WTC11 (cell line): ENCODE data around the gene FGFRL1. TPM values are rescaled to one million over a fixed set of nuclear protein-coding genes. Genes with fewer than 3 reads are reported as not detected.

Experiments used
- ATAC-seq: fragments of 200-7000 bp; cut with Tn5 transposase; 2 replicates; pipeline ENCODE4 v1.10.0; 2021; ENCODE audit warnings: mild to moderate bottlenecking, moderate library complexity
- CTCF ChIA-PET: fragments of 300-600 bp; sonication (Branson Sonifier 250); formaldehyde crosslinking; loops from one replicate; lab custom pipeline; 2021; ENCODE audit warnings: antibody characterized with exemption; lab: Charles Lee
- POLR2A ChIA-PET: fragments of 350-600 bp; sonication (Branson Sonifier 250); formaldehyde crosslinking; loops from one replicate; lab custom pipeline; 2021; ENCODE audit warnings: antibody characterized with exemption; lab: Charles Lee
- DNase-seq: peaks from one replicate; pipeline ENCODE4 v3.0.0; 2021; ENCODE audit warnings: low spot score
- H3K27ac Mint-ChIP-seq: 2 replicates; pipeline ENCODE4 v1.8.0; 2021; ENCODE audit warnings: mixed read lengths
- H3K27me3 Mint-ChIP-seq: 2 replicates; pipeline ENCODE4 v1.8.0; 2021; ENCODE audit warnings: low read depth, mild to moderate bottlenecking, moderate library complexity, mixed read lengths
- H3K36me3 Mint-ChIP-seq: 2 replicates; pipeline ENCODE4 v1.8.0; 2021; ENCODE audit warnings: mixed read lengths
- H3K4me1 Mint-ChIP-seq: 2 replicates; pipeline ENCODE4 v1.8.0; 2022; ENCODE audit warnings: mixed read lengths
- H3K4me3 Mint-ChIP-seq: 2 replicates; pipeline ENCODE4 v1.8.0; 2021; ENCODE audit warnings: mild to moderate bottlenecking, moderate library complexity, mixed read lengths
- H3K9me3 Mint-ChIP-seq: 2 replicates; pipeline ENCODE4 v1.8.0; 2021; ENCODE audit warnings: mixed read lengths
- ETV6 ChIP-seq: sonication (generic); formaldehyde crosslinking; IDR thresholded peaks from 2 replicates; pipeline ENCODE4 v1.8.1; 2022; ENCODE audit warnings: mild to moderate bottlenecking, missing genetic modification reagents
- GTF2I ChIP-seq: fragments of 250-450 bp; sonication (Bioruptor Pico); conservative IDR thresholded peaks from 2 replicates; pipeline ENCODE4 v1.4.0; 2021; ENCODE audit warnings: mild to moderate bottlenecking
- IRF2 ChIP-seq: sonication (generic); formaldehyde crosslinking; IDR thresholded peaks from 2 replicates; pipeline ENCODE4 v1.8.0; 2022; ENCODE audit warnings: low read depth, missing genetic modification reagents, borderline replicate concordance
- NFE2L1 ChIP-seq: sonication (generic); formaldehyde crosslinking; IDR thresholded peaks from 2 replicates; pipeline ENCODE4 v1.8.1; 2023; ENCODE audit warnings: missing genetic modification reagents
- NR2C2 ChIP-seq: sonication (generic); formaldehyde crosslinking; IDR thresholded peaks from 2 replicates; pipeline ENCODE4 v1.8.0; 2022; ENCODE audit warnings: mild to moderate bottlenecking, missing genetic modification reagents
- ZBTB21 ChIP-seq: sonication (generic); formaldehyde crosslinking; IDR thresholded peaks from 2 replicates; pipeline ENCODE4 v1.8.1; 2023; ENCODE audit warnings: mild to moderate bottlenecking, missing genetic modification reagents, borderline replicate concordance
- ZNF138 ChIP-seq: sonication (generic); formaldehyde crosslinking; conservative IDR thresholded peaks from 2 replicates; pipeline ENCODE4 v1.8.1; 2022; ENCODE audit warnings: mild to moderate bottlenecking, moderate library complexity, missing genetic modification reagents
- ZNF263 ChIP-seq: sonication (generic); formaldehyde crosslinking; IDR thresholded peaks from 2 replicates; pipeline ENCODE4 v1.8.1; 2022; ENCODE audit warnings: low read depth, mild to moderate bottlenecking, moderate library complexity, missing genetic modification reagents
- ZNF423 ChIP-seq: fragments of 250-450 bp; sonication (Bioruptor Pico); IDR thresholded peaks from 2 replicates; pipeline ENCODE4 v2.1.2; 2022; ENCODE audit warnings: mild to moderate bottlenecking, moderate library complexity
- total RNA-seq: library from RNA; stranded (reverse); gene quantifications from 3 replicates; pipeline ENCODE4 v1.2.3, GENCODE V29; 2021
- TF ChIP-seq, protein P1 (sequence below): sonication (generic); formaldehyde crosslinking; IDR thresholded peaks from 2 replicates; pipeline ENCODE4 v1.8.1; 2023; ENCODE audit warnings: mild to moderate bottlenecking, moderate library complexity, missing genetic modification reagents
- TF ChIP-seq, protein P2 (sequence below): sonication (generic); formaldehyde crosslinking; IDR thresholded peaks from 2 replicates; pipeline ENCODE4 v1.8.1; 2023; ENCODE audit warnings: mild to moderate bottlenecking, missing genetic modification reagents, borderline replicate concordance
- TF ChIP-seq, protein P3 (sequence below): sonication (generic); formaldehyde crosslinking; IDR thresholded peaks from 2 replicates; pipeline ENCODE4 v1.8.1; 2023; ENCODE audit warnings: mild to moderate bottlenecking, missing genetic modification reagents
- TF ChIP-seq, protein P4 (sequence below): sonication (generic); formaldehyde crosslinking; IDR thresholded peaks from 2 replicates; pipeline ENCODE4 v1.8.0; 2022; ENCODE audit warnings: mild to moderate bottlenecking, missing genetic modification reagents

The FGFRL1 gene
- total RNA-seq, 1 experiment from 2014 or later = 25.9 TPM

DNA sequence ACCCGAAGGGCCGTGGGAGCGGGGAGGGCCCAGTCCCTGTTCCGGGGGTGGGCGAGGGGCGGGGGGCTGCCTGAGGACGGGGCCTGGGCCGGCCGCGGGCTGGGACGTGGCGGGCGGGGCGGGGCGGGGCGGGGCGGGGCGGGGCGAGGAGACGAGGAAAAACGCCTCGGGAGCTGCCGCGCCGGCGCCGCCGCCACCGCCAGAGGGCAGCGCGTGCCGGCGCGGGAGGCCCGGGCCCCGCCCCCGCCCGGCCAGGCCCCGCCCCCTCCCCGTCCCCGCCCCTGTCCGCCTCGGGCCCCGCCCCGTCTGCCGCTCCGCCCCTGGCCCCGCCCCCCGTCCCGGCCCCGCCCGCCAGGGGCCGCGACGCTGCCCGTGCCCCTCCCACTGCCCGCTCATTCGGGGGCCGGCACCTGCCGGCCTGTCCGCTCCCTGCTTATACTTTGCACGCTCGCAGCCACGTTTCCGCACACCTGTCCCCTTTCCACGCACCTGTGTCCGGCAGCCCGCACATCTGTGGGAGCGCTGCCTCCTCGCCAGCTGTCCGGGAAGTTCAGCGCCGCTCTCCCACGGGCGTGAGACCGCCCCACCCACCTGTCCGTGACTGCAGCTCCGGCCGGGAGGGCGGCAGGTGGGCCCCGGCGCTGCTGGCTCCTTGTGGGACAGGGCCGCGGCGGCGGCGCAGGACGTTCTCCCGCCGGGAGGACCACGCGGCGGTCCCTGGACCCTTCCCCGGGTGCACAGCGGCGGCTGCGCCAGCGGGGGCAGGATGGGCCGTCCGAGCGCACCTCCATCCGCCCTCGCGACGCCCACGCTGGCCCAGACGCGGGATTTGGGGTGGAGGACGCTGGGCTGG is 1.7 kb upstream of the FGFRL1 start (continued):
- no peak for TF ChIP-seq ETV6 (CRISPR knock-in tag)
- no peak for TF ChIP-seq ZBTB21 (CRISPR knock-in tag)
- no peak for TF ChIP-seq NR2C2

DNA sequence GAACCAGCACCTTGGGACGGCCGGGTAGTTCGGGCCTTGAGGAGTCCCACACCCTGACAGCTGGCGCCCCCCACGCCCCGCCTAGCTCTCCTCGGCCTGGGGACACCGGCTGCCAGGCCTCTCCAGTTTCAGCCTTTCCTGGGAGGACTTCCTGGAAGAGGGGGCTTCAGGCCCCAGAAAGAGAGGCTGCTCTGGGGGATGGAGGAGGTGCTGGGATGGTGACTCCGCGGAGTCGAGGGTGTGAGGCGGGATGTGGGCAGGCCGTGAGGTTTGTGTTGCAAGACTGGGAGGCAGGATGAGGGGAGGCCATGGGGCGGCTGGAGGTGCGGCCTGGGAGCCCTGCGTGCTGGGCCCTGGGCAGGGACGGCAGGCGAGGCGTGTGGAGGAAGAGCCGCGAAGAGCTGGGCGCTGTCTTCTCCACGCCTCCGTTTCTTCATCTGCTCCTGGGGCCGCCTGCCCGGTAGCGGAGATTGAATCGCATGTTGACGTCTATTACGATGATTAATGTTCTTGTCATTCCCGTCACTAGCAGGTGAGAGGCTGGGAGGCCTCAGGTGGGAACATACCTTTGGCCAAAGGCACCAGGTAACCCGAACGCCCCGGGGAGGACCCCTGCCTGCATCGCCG is 918 bp upstream of the FGFRL1 start:
- DNase-seq = peak; percentile 40
- ATAC-seq = peak; percentile 2
- Mint-ChIP-seq H3K4me3 (peak overlapping the region; percentile 66), H3K27me3 (peaks cover 50% of the 10 kb centered on the region), H3K9me3 (peaks cover 7% of the 10 kb centered on the region; the same call in 1 of the 2 replicates), H3K36me3 (no peaks in the 10 kb centered on the region), H3K4me1 (peaks cover 10% of the 10 kb centered on the region), H3K27ac (no peak overlapping the region)
- POLR2A ChIA-PET = no interaction called here
- no peak for TF ChIP-seq ZNF423 (CRISPR knock-in tag)
- peak; percentile 24; the same call in 1 of the 2 replicates for TF ChIP-seq NFE2L1 (CRISPR knock-in tag)
- TF ChIP-seq, protein P1, sequence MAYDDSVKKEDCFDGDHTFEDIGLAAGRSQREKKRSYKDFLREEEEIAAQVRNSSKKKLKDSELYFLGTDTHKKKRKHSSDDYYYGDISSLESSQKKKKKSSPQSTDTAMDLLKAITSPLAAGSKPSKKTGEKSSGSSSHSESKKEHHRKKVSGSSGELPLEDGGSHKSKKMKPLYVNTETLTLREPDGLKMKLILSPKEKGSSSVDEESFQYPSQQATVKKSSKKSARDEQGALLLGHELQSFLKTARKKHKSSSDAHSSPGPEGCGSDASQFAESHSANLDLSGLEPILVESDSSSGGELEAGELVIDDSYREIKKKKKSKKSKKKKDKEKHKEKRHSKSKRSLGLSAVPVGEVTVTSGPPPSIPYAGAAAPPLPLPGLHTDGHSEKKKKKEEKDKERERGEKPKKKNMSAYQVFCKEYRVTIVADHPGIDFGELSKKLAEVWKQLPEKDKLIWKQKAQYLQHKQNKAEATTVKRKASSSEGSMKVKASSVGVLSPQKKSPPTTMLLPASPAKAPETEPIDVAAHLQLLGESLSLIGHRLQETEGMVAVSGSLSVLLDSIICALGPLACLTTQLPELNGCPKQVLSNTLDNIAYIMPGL (CRISPR knock-in tag) = 0 out of 2 replicates have a peak, but pooled peaks have one; percentile 19
- peak; percentile 40; the same call in 1 of the 2 replicates for TF ChIP-seq ZNF263 (CRISPR knock-in tag)
- TF ChIP-seq, protein P2, sequence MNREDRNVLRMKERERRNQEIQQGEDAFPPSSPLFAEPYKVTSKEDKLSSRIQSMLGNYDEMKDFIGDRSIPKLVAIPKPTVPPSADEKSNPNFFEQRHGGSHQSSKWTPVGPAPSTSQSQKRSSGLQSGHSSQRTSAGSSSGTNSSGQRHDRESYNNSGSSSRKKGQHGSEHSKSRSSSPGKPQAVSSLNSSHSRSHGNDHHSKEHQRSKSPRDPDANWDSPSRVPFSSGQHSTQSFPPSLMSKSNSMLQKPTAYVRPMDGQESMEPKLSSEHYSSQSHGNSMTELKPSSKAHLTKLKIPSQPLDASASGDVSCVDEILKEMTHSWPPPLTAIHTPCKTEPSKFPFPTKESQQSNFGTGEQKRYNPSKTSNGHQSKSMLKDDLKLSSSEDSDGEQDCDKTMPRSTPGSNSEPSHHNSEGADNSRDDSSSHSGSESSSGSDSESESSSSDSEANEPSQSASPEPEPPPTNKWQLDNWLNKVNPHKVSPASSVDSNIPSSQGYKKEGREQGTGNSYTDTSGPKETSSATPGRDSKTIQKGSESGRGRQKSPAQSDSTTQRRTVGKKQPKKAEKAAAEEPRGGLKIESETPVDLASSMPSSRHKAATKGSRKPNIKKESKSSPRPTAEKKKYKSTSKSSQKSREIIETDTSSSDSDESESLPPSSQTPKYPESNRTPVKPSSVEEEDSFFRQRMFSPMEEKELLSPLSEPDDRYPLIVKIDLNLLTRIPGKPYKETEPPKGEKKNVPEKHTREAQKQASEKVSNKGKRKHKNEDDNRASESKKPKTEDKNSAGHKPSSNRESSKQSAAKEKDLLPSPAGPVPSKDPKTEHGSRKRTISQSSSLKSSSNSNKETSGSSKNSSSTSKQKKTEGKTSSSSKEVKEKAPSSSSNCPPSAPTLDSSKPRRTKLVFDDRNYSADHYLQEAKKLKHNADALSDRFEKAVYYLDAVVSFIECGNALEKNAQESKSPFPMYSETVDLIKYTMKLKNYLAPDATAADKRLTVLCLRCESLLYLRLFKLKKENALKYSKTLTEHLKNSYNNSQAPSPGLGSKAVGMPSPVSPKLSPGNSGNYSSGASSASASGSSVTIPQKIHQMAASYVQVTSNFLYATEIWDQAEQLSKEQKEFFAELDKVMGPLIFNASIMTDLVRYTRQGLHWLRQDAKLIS (CRISPR knock-in tag) = no peak
- TF ChIP-seq IRF2 (CRISPR knock-in tag) = no peak
- TF ChIP-seq NR2C2 = no peak
- TF ChIP-seq, protein P3, sequence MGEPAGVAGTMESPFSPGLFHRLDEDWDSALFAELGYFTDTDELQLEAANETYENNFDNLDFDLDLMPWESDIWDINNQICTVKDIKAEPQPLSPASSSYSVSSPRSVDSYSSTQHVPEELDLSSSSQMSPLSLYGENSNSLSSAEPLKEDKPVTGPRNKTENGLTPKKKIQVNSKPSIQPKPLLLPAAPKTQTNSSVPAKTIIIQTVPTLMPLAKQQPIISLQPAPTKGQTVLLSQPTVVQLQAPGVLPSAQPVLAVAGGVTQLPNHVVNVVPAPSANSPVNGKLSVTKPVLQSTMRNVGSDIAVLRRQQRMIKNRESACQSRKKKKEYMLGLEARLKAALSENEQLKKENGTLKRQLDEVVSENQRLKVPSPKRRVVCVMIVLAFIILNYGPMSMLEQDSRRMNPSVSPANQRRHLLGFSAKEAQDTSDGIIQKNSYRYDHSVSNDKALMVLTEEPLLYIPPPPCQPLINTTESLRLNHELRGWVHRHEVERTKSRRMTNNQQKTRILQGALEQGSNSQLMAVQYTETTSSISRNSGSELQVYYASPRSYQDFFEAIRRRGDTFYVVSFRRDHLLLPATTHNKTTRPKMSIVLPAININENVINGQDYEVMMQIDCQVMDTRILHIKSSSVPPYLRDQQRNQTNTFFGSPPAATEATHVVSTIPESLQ (CRISPR knock-in tag) = no peak
- TF ChIP-seq, protein P4, sequence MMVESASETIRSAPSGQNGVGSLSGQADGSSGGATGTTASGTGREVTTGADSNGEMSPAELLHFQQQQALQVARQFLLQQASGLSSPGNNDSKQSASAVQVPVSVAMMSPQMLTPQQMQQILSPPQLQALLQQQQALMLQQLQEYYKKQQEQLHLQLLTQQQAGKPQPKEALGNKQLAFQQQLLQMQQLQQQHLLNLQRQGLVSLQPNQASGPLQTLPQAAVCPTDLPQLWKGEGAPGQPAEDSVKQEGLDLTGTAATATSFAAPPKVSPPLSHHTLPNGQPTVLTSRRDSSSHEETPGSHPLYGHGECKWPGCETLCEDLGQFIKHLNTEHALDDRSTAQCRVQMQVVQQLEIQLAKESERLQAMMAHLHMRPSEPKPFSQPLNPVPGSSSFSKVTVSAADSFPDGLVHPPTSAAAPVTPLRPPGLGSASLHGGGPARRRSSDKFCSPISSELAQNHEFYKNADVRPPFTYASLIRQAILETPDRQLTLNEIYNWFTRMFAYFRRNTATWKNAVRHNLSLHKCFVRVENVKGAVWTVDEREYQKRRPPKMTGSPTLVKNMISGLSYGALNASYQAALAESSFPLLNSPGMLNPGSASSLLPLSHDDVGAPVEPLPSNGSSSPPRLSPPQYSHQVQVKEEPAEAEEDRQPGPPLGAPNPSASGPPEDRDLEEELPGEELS (CRISPR knock-in tag) = no peak
- TF ChIP-seq ZNF138 = no peak
- no peak for TF ChIP-seq GTF2I
- CTCF ChIA-PET = interaction anchor here (0.6 to 1.6 kb wide), 10 partner anchors 9 to 320 kb away, joined by 3 to 8 read pairs (median 3); partner anchors contain the start of genes DGKQ and IDUA
